WTC11 (cell line): ENCODE results near the gene TMEM252. TPM values are rescaled to one million over a fixed set of nuclear protein-coding genes. Genes with fewer than 3 reads are reported as not detected.

ENCODE experiments used
- ATAC-seq: fragments of 200-7000 bp; cut with Tn5 transposase; 2 replicates; pipeline ENCODE4 v1.10.0; 2021; ENCODE audit warnings: mild to moderate bottlenecking, moderate library complexity
- CTCF ChIA-PET: fragments of 300-600 bp; sonication (Branson Sonifier 250); formaldehyde crosslinking; loops from one replicate; lab custom pipeline; 2021; ENCODE audit warnings: antibody characterized with exemption; lab: Charles Lee
- POLR2A ChIA-PET: fragments of 350-600 bp; sonication (Branson Sonifier 250); formaldehyde crosslinking; loops from one replicate; lab custom pipeline; 2021; ENCODE audit warnings: antibody characterized with exemption; lab: Charles Lee
- DNase-seq: peaks from one replicate; pipeline ENCODE4 v3.0.0; 2021; ENCODE audit warnings: low spot score
- H3K27ac Mint-ChIP-seq: 2 replicates; pipeline ENCODE4 v1.8.0; 2021; ENCODE audit warnings: mixed read lengths
- H3K27me3 Mint-ChIP-seq: 2 replicates; pipeline ENCODE4 v1.8.0; 2021; ENCODE audit warnings: low read depth, mild to moderate bottlenecking, moderate library complexity, mixed read lengths
- H3K36me3 Mint-ChIP-seq: 2 replicates; pipeline ENCODE4 v1.8.0; 2021; ENCODE audit warnings: mixed read lengths
- H3K4me1 Mint-ChIP-seq: 2 replicates; pipeline ENCODE4 v1.8.0; 2022; ENCODE audit warnings: mixed read lengths
- H3K4me3 Mint-ChIP-seq: 2 replicates; pipeline ENCODE4 v1.8.0; 2021; ENCODE audit warnings: mild to moderate bottlenecking, moderate library complexity, mixed read lengths
- H3K9me3 Mint-ChIP-seq: 2 replicates; pipeline ENCODE4 v1.8.0; 2021; ENCODE audit warnings: mixed read lengths
- CREB1 ChIP-seq: sonication (generic); formaldehyde crosslinking; IDR thresholded peaks from 2 replicates; pipeline ENCODE4 v1.8.0; 2023; ENCODE audit warnings: mild to moderate bottlenecking, missing genetic modification reagents
- E2F1 ChIP-seq: sonication (generic); formaldehyde crosslinking; IDR thresholded peaks from 2 replicates; pipeline ENCODE4 v1.8.0; 2022; ENCODE audit warnings: mild to moderate bottlenecking, missing genetic modification reagents
- E2F4 ChIP-seq: sonication (generic); formaldehyde crosslinking; IDR thresholded peaks from 2 replicates; pipeline ENCODE4 v1.8.1; 2022; ENCODE audit warnings: low read depth, mild to moderate bottlenecking, moderate library complexity, missing genetic modification reagents, borderline replicate concordance
- FOXJ3 ChIP-seq: sonication (generic); formaldehyde crosslinking; IDR thresholded peaks from 2 replicates; pipeline ENCODE4 v1.9.0; 2021; ENCODE audit warnings: missing genetic modification reagents, mild to moderate bottlenecking, borderline replicate concordance
- GABPB1 ChIP-seq: sonication (generic); formaldehyde crosslinking; IDR thresholded peaks from 2 replicates; pipeline ENCODE4 v1.8.1; 2023; ENCODE audit warnings: mild to moderate bottlenecking, missing genetic modification reagents
- HMGXB4 ChIP-seq: sonication (generic); formaldehyde crosslinking; IDR thresholded peaks from 2 replicates; pipeline ENCODE4 v1.8.1; 2023; ENCODE audit warnings: mild to moderate bottlenecking, moderate library complexity, missing genetic modification reagents
- MYBL2 ChIP-seq: sonication (generic); formaldehyde crosslinking; IDR thresholded peaks from 2 replicates; pipeline ENCODE4 v1.8.1; 2023; ENCODE audit warnings: mild to moderate bottlenecking, moderate library complexity, missing genetic modification reagents
- NR3C1 ChIP-seq: sonication (generic); formaldehyde crosslinking; conservative IDR thresholded peaks from 2 replicates; pipeline ENCODE4 v1.8.1; 2023; ENCODE audit warnings: low read depth, mild to moderate bottlenecking, missing genetic modification reagents
- SOX15 ChIP-seq: fragments of 250-450 bp; sonication (Bioruptor Pico); IDR thresholded peaks from 2 replicates; pipeline ENCODE4 v1.9.0; 2021; ENCODE audit warnings: mild to moderate bottlenecking
- SP1 ChIP-seq: sonication (generic); formaldehyde crosslinking; conservative IDR thresholded peaks from 2 replicates; pipeline ENCODE4 v1.8.1; 2022; ENCODE audit warnings: missing genetic modification reagents
- STAT6 ChIP-seq: sonication (generic); formaldehyde crosslinking; conservative IDR thresholded peaks from 2 replicates; pipeline ENCODE4 v1.8.1; 2023; ENCODE audit warnings: mild to moderate bottlenecking, low read depth, missing genetic modification reagents, moderate library complexity
- TEAD1 ChIP-seq: sonication (generic); formaldehyde crosslinking; IDR thresholded peaks from 2 replicates; pipeline ENCODE4 v1.8.0; 2022; ENCODE audit warnings: mild to moderate bottlenecking, missing genetic modification reagents
- TP53 ChIP-seq: sonication (generic); formaldehyde crosslinking; IDR thresholded peaks from 2 replicates; pipeline ENCODE4 v1.8.1; 2023; ENCODE audit warnings: mild to moderate bottlenecking, missing genetic modification reagents
- ZBTB43 ChIP-seq: sonication (generic); formaldehyde crosslinking; IDR thresholded peaks from 2 replicates; pipeline ENCODE4 v1.8.1; 2023; ENCODE audit warnings: mild to moderate bottlenecking, missing genetic modification reagents
- ZNF281 ChIP-seq: sonication (generic); formaldehyde crosslinking; IDR thresholded peaks from 2 replicates; pipeline ENCODE4 v1.8.0; 2023; ENCODE audit warnings: mild to moderate bottlenecking, missing genetic modification reagents
- ZNF317 ChIP-seq: sonication (generic); formaldehyde crosslinking; IDR thresholded peaks from 2 replicates; pipeline ENCODE4 v1.8.1; 2023; ENCODE audit warnings: low read depth, mild to moderate bottlenecking, moderate library complexity, missing genetic modification reagents, borderline replicate concordance
- ZNF423 ChIP-seq: fragments of 250-450 bp; sonication (Bioruptor Pico); IDR thresholded peaks from 2 replicates; pipeline ENCODE4 v2.1.2; 2022; ENCODE audit warnings: mild to moderate bottlenecking, moderate library complexity
- total RNA-seq: library from RNA; stranded (reverse); gene quantifications from 3 replicates; pipeline ENCODE4 v1.2.3, GENCODE V29; 2021

TMEM252 gene
- total RNA-seq, 1 experiment from 2014 or later, result not detected

- TF ChIP-seq ZBTB43 (CRISPR knock-in tag), result no peak
These were observed 38.4 kb downstream of the TMEM252 start (continued) for GRCh38 chr9:68502279-68502678.

GRCh38 chr9:68500457-68501381 lies 40.0 kb downstream of the TMEM252 start:
- Mint-ChIP-seq H3K9me3 (no peaks in the 10 kb centered on the region), H3K36me3 (no peaks in the 10 kb centered on the region), H3K4me3 (no peak overlapping the region), H3K27ac (no peak overlapping the region), H3K27me3 (peaks cover 98% of the 10 kb centered on the region), H3K4me1 (peaks cover 6% of the 10 kb centered on the region; the same call in 1 of the 2 replicates)
- CTCF ChIA-PET, result interaction anchor here (1.0 kb wide), 1 partner anchor 59 kb away, joined by 6 read pairs; no protein-coding TSS in a partner anchor
- ATAC-seq (no peak), DNase-seq (no peak)
- POLR2A ChIA-PET, result no interaction called here
- TF ChIP-seq ZNF317 (CRISPR knock-in tag), result no peak
- no peak for TF ChIP-seq HMGXB4
- TF ChIP-seq E2F1 (CRISPR knock-in tag), result no peak
- no peak for TF ChIP-seq TEAD1 (CRISPR knock-in tag)
- no peak for TF ChIP-seq GABPB1 (CRISPR knock-in tag)
- no peak for TF ChIP-seq CREB1 (CRISPR knock-in tag)
- TF ChIP-seq TP53, result no peak
- TF ChIP-seq ZNF423 (CRISPR knock-in tag), result no peak
- TF ChIP-seq MYBL2 (CRISPR knock-in tag), result no peak
- TF ChIP-seq SP1, result no peak

- ChIA-PET POLR2A (no interaction called here), CTCF (interaction anchor here (1.1 kb wide), 1 partner anchor 69 kb away, joined by 3 read pairs; no protein-coding TSS in a partner anchor)
- H3K4me3 Mint-ChIP-seq, result no peak overlapping the region
- DNase-seq, result no peak
- H3K27me3 Mint-ChIP-seq, result peaks cover 98% of the 10 kb centered on the region
- H3K27ac Mint-ChIP-seq, result no peak overlapping the region
- H3K9me3 Mint-ChIP-seq, result no peaks in the 10 kb centered on the region
- no peak for ATAC-seq
- H3K36me3 Mint-ChIP-seq, result no peaks in the 10 kb centered on the region
- H3K4me1 Mint-ChIP-seq, result peaks cover 6% of the 10 kb centered on the region; the same call in 1 of the 2 replicates
- TF ChIP-seq ZNF423 (CRISPR knock-in tag), result no peak
- no peak for TF ChIP-seq SOX15 (CRISPR knock-in tag)
- no peak for TF ChIP-seq GABPB1 (CRISPR knock-in tag)
- no peak for TF ChIP-seq NR3C1 (CRISPR knock-in tag)
- no peak for TF ChIP-seq E2F4 (CRISPR knock-in tag)
- no peak for TF ChIP-seq FOXJ3 (CRISPR knock-in tag)
- no peak for TF ChIP-seq STAT6 (CRISPR knock-in tag)
- no peak for TF ChIP-seq ZNF281 (CRISPR knock-in tag)
These were observed 41.9 kb downstream of the TMEM252 start for GRCh38 chr9:68498816-68499215.
